Measurements from ENCODE around the gene MAP4K5.

DNA sequence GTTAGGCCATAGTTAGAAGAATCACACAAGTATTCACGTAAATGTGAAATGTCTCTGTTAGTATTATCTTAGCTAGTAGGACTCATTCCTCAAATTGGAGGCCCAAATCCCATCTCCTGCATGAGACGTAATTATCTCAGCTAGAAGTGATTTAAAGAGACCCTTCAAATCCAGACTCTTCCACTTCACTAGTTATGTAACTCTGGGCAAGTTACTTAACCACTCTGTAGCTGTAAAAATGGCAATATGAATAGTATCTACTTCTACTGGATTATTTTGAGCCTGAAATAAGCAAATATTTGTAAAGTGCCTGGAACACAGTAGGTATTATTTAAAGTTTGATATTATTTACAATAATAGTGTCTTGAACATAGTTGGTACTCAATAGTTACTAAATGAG, 107.3 kb downstream of the MAP4K5 start:
- TF ChIP-seq, protein P1, sequence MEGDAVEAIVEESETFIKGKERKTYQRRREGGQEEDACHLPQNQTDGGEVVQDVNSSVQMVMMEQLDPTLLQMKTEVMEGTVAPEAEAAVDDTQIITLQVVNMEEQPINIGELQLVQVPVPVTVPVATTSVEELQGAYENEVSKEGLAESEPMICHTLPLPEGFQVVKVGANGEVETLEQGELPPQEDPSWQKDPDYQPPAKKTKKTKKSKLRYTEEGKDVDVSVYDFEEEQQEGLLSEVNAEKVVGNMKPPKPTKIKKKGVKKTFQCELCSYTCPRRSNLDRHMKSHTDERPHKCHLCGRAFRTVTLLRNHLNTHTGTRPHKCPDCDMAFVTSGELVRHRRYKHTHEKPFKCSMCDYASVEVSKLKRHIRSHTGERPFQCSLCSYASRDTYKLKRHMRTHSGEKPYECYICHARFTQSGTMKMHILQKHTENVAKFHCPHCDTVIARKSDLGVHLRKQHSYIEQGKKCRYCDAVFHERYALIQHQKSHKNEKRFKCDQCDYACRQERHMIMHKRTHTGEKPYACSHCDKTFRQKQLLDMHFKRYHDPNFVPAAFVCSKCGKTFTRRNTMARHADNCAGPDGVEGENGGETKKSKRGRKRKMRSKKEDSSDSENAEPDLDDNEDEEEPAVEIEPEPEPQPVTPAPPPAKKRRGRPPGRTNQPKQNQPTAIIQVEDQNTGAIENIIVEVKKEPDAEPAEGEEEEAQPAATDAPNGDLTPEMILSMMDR (optimal IDR thresholded peaks at IDR 0.05 in 1 of 3, IDR thresholded peaks at IDR 0.05 in 1 of 3, conservative IDR thresholded peaks at IDR 0.05 in 1 of 3; ENCODE audit: extremely low read depth in 1 of 3, insufficient read depth in 2 of 3, low read length in 3 of 3): no peak
- TF ChIP-seq EZH2 (IDR thresholded peaks at IDR 0.05; ENCODE audit: low read length): no peak

All from keratinocyte (primary cell).